Vagina (tissue), 2 donors: ENCODE measurements around the gene B4GALNT3.

Experiments used
- CTCF ChIP-seq, 3 experiments: fragments of 450-650 bp in 2 of 3; fragments of 200-600 bp in 1 of 3; sonication (generic) in 1 of 3; IDR thresholded peaks; one replicate each; pipeline ENCODE4 v1.5.1; 2017 to 2019; ENCODE audit warnings: antibody characterized with exemption in 3 of 3, mild to moderate bottlenecking in 2 of 3, moderate library complexity in 2 of 3
- POLR2A ChIP-seq, 2 donors: fragments of 450-650 bp; IDR thresholded peaks; one replicate each; pipeline ENCODE4 v1.6.1; 2017; ENCODE audit warnings: antibody characterized with exemption in 2 of 2, mild to moderate bottlenecking in 2 of 2, moderate library complexity in 2 of 2
- POLR2AphosphoS5 ChIP-seq, 2 donors: sonication (generic); formaldehyde crosslinking; IDR thresholded peaks; one replicate each; pipeline ENCODE4 v1.9.0; 2017; ENCODE audit warnings: antibody characterized with exemption in 2 of 2, mild to moderate bottlenecking in 2 of 2, low read depth in 1 of 2; ENCODE audit not compliant: insufficient read depth in 1 of 2

GRCh38 chr12:553216-554000 lies 93.7 kb downstream of the B4GALNT3 start:
- TF ChIP-seq CTCF (IDR thresholded peaks at IDR 0.05): no peak
- TF ChIP-seq POLR2A (IDR thresholded peaks at IDR 0.05): no peak
- TF ChIP-seq POLR2AphosphoS5 (IDR thresholded peaks at IDR 0.05; ENCODE audit: insufficient read depth in 1 of 2, low read depth in 1 of 2): no peak
